Measurements from ENCODE around the gene FRG2C.
"Not testable (repeated sequence)": the region's sequence is repeated elsewhere in the genome, so short reads cannot be mapped to it uniquely, and the experiment has no call there.

GRCh38 chr3:75623656-75624055 is 40.5 kb upstream of the FRG2C start:
- TF ChIP-seq POLR2A (IDR thresholded peaks at IDR 0.05); CTCF (IDR thresholded peaks at IDR 0.05 in 4 of 5, conservative IDR thresholded peaks at IDR 0.05 in 1 of 5): not testable (repeated sequence)
